SK-N-SH (cell line): ENCODE data around the gene ST8SIA3. TPM values are rescaled to one million over a fixed set of nuclear protein-coding genes. Genes with fewer than 3 reads are reported as not detected.

Experiments used
- CTCF ChIA-PET: fragments of 300-600, 350-600 bp; formaldehyde crosslinking; extraction: SDS; loops from one replicate; lab custom pipeline; 2021; lab: Yijun Ruan, JAX
- POLR2A ChIA-PET: fragments of 350-600 bp; sonication (Branson Sonifier 250); formaldehyde crosslinking; extraction: SDS; loops from one replicate; lab custom pipeline; 2020; ENCODE audit warnings: antibody characterized with exemption, inconsistent platforms; lab: Yijun Ruan, JAX
- DNase-seq: peaks from one replicate; pipeline ENCODE4 v3.0.0; 2012
- H2AFZ ChIP-seq: fragments of 200-600 bp; sonication (generic); 2 replicates; pipeline ENCODE4 v1.8.1; 2016; ENCODE audit warnings: antibody characterized with exemption, mild to moderate bottlenecking, low read depth
- H3F3A ChIP-seq: fragments of 200-600 bp; sonication (generic); replicated peaks from 2 replicates; pipeline ENCODE3; 2016; ENCODE audit warnings: antibody characterized with exemption, mild to moderate bottlenecking; ENCODE audit not compliant: insufficient read depth
- H3K27ac ChIP-seq, 2 experiments: fragments of 200-500 bp in 1 of 2; fragments of 200-600 bp in 1 of 2; sonication (Bioruptor generic) in 1 of 2; sonication (generic), shearing (Covaris generic) in 1 of 2; 2 replicates each; pipeline versions ENCODE4 v1.5.1 to v1.6.1; 2014 to 2016; ENCODE audit warnings: low read depth in 2 of 2, inconsistent platforms in 1 of 2, low read length in 1 of 2, mild to moderate bottlenecking in 1 of 2, mixed read lengths in 1 of 2
- H3K27me3 ChIP-seq: fragments of 200-600 bp; sonication (generic), shearing (Covaris generic); 2 replicates; pipeline ENCODE4 v1.6.1; 2016; ENCODE audit warnings: mixed run types; ENCODE audit not compliant: insufficient read depth
- H3K36me3 ChIP-seq, 2 experiments: fragments of 200-500 bp in 1 of 2; fragments of 200-600 bp in 1 of 2; sonication (Bioruptor generic) in 1 of 2; sonication (generic) in 1 of 2; replicated peaks in 1 of 2; 2 replicates each; pipeline versions ENCODE3 to v1.5.1; 2014 to 2016; ENCODE audit warnings: low read length in 1 of 2, mild to moderate bottlenecking in 1 of 2; ENCODE audit not compliant: insufficient read depth in 2 of 2, control insufficient read depth in 1 of 2
- H3K4me1 ChIP-seq, 2 experiments: fragments of 200-500 bp in 1 of 2; fragments of 200-600 bp in 1 of 2; sonication (Bioruptor generic) in 1 of 2; sonication (generic), shearing (Covaris generic) in 1 of 2; 2 replicates each; pipeline versions ENCODE4 v1.5.1 to v1.6.1; 2014 to 2016; ENCODE audit warnings: low read depth in 1 of 2, low read length in 1 of 2, mixed run types in 1 of 2; ENCODE audit not compliant: insufficient read depth in 2 of 2, control insufficient read depth in 1 of 2
- H3K4me2 ChIP-seq: fragments of 200-600 bp; sonication (generic), shearing (Covaris generic); 2 replicates; pipeline ENCODE4 v1.6.1; 2017; ENCODE audit warnings: mixed run types
- H3K4me3 ChIP-seq, 2 experiments: fragments of 200-500 bp in 1 of 2; fragments of 200-600 bp in 1 of 2; sonication (Bioruptor generic) in 1 of 2; sonication (generic), shearing (Covaris generic) in 1 of 2; 2 replicates each; pipeline versions ENCODE4 v1.5.1 to v1.8.1; 2014 to 2016; ENCODE audit warnings: low read depth in 2 of 2, inconsistent platforms in 1 of 2, low read length in 1 of 2, mild to moderate bottlenecking in 1 of 2, mixed read lengths in 1 of 2, moderate library complexity in 1 of 2
- H3K79me2 ChIP-seq: fragments of 200-600 bp; sonication (generic); 2 replicates; pipeline ENCODE4 v1.8.1; 2017; ENCODE audit warnings: mild to moderate bottlenecking; ENCODE audit not compliant: insufficient read depth
- H3K9ac ChIP-seq: fragments of 200-600 bp; sonication (generic); 2 replicates; pipeline ENCODE4 v1.6.1; 2017; ENCODE audit warnings: mixed run types
- H3K9me2 ChIP-seq: fragments of 200-600 bp; sonication (generic); 2 replicates; pipeline ENCODE4 v1.6.1; 2017; ENCODE audit warnings: mixed run types
- H3K9me3 ChIP-seq: fragments of 200-600 bp; sonication (generic); 2 replicates; pipeline ENCODE4 v1.6.1; 2017; ENCODE audit warnings: mixed run types, mild to moderate bottlenecking, moderate library complexity
- H4K20me1 ChIP-seq: fragments of 200-600 bp; sonication (generic); 2 replicates; pipeline ENCODE4 v1.6.1; 2017; ENCODE audit warnings: mild to moderate bottlenecking, mixed run types; ENCODE audit not compliant: insufficient read depth
- ELF1 ChIP-seq: IDR thresholded peaks from 2 replicates; pipeline ENCODE4 v1.4.0; 2012
- EP300 ChIP-seq, 2 experiments: IDR thresholded peaks; 2 replicates each; pipeline versions ENCODE4 v1.4.0 to v1.6.1; 2012; ENCODE audit warnings: borderline replicate concordance in 1 of 2, low read depth in 1 of 2, low read length in 1 of 2
- EZH2phosphoT487 ChIP-seq: fragments of 200-600 bp; sonication (generic); IDR thresholded peaks from 2 replicates; pipeline ENCODE4 v1.6.1; 2017; ENCODE audit warnings: low read depth, mixed run types, mild to moderate bottlenecking, antibody characterized with exemption, moderate library complexity, borderline replicate concordance
- FOXJ3 ChIP-seq: sonication (generic); formaldehyde crosslinking; IDR thresholded peaks from 2 replicates; pipeline ENCODE4 v1.5.1; 2020; ENCODE audit warnings: mild to moderate bottlenecking, missing genetic modification reagents
- FOXM1 ChIP-seq: IDR thresholded peaks from 2 replicates; pipeline ENCODE4 v1.4.0; 2012; ENCODE audit warnings: low read depth, mild to moderate bottlenecking
- GABPA ChIP-seq: IDR thresholded peaks from 2 replicates; pipeline ENCODE4 v1.4.0; 2012; ENCODE audit warnings: low read depth, mild to moderate bottlenecking
- GATA2 ChIP-seq: sonication (generic); formaldehyde crosslinking; IDR thresholded peaks from 2 replicates; pipeline ENCODE4 v1.5.0; 2020; ENCODE audit warnings: mild to moderate bottlenecking, missing genetic modification reagents
- MXI1 ChIP-seq: IDR thresholded peaks from 2 replicates; pipeline ENCODE4 v1.6.1; 2012; ENCODE audit warnings: mild to moderate bottlenecking, low read depth, low read length, improper control_type of control experiment
- NFIC ChIP-seq: IDR thresholded peaks from 2 replicates; pipeline ENCODE4 v1.4.0; 2012; ENCODE audit warnings: borderline replicate concordance
- NRF1 ChIP-seq: IDR thresholded peaks from 2 replicates; pipeline ENCODE4 v1.6.1; 2012; ENCODE audit warnings: low read depth, mild to moderate bottlenecking, low read length
- RAD21 ChIP-seq: IDR thresholded peaks from 2 replicates; pipeline ENCODE4 v1.6.1; 2012; ENCODE audit warnings: mild to moderate bottlenecking, low read length
- RCOR1 ChIP-seq: fragments of 150-350 bp; IDR thresholded peaks from 2 replicates; pipeline ENCODE4 v1.6.1; 2017; ENCODE audit warnings: antibody characterized with exemption, low read length
- RXRA ChIP-seq: IDR thresholded peaks from 2 replicates; pipeline ENCODE4 v1.4.0; 2012; ENCODE audit warnings: low read depth, mild to moderate bottlenecking, borderline replicate concordance
- SMC3 ChIP-seq: IDR thresholded peaks from 2 replicates; pipeline ENCODE4 v1.6.1; 2012; ENCODE audit warnings: low read depth, low read length, improper control_type of control experiment
- TEAD4 ChIP-seq: IDR thresholded peaks from 2 replicates; pipeline ENCODE4 v1.4.0; 2012; ENCODE audit warnings: mild to moderate bottlenecking, borderline replicate concordance; ENCODE audit not compliant: insufficient read depth
- WGBS: methylation state at CpG from one replicate; pipeline ENCODE4 v1.1.6; 2017; ENCODE audit warnings: low lambda C conversion rate; 5-methylcytosine and 5-hydroxymethylcytosine counted together
- polyA plus RNA-seq, 3 experiments: library from polyadenylated mRNA; depleted of rRNA; stranded (reverse); fragments of >200 nt; gene quantifications; 2 replicates each; pipeline ENCODE4 v1.2.3, GENCODE V29; 2012
- TF ChIP-seq, protein P1 (sequence below): IDR thresholded peaks from 2 replicates; pipeline ENCODE4 v1.6.1; 2012; ENCODE audit warnings: mild to moderate bottlenecking, low read depth, low read length, moderate library complexity
- TF ChIP-seq, protein P2 (sequence below): IDR thresholded peaks from 2 replicates; pipeline ENCODE4 v1.4.0; 2012; ENCODE audit warnings: low read depth
- TF ChIP-seq, protein P3 (sequence below): IDR thresholded peaks from 2 replicates; pipeline ENCODE4; 2012
- TF ChIP-seq, protein P4 (sequence below): fragments of 150-350 bp; IDR thresholded peaks from 2 replicates; pipeline ENCODE4 v1.6.1; 2017; ENCODE audit warnings: antibody characterized with exemption, low read length, low read depth, borderline replicate concordance

The ST8SIA3 gene
- polyA plus RNA-seq, 1 of the 3 experiments (the other 2 are of a cell fraction) = 0.05 TPM

DNA sequence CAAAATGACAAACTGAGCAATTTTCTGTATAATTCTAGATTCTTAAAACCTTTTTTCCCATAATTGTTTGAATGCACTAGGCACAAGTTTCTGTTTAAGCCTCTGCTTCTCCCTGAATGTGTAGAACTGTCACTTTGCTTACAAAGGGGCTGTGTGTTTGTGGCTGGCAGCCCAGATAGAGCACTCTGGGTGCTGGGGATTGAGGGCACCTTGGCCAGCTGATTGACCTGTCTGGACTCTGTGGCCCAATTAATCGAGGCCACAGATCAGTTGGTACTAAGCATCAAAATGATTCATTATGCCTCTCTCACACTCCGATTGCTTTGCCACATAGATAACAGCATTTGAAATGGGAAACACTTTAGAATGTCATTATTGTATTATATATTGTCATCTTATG, 12.1 kb downstream of the ST8SIA3 start (continued):
- TF ChIP-seq, protein P1, sequence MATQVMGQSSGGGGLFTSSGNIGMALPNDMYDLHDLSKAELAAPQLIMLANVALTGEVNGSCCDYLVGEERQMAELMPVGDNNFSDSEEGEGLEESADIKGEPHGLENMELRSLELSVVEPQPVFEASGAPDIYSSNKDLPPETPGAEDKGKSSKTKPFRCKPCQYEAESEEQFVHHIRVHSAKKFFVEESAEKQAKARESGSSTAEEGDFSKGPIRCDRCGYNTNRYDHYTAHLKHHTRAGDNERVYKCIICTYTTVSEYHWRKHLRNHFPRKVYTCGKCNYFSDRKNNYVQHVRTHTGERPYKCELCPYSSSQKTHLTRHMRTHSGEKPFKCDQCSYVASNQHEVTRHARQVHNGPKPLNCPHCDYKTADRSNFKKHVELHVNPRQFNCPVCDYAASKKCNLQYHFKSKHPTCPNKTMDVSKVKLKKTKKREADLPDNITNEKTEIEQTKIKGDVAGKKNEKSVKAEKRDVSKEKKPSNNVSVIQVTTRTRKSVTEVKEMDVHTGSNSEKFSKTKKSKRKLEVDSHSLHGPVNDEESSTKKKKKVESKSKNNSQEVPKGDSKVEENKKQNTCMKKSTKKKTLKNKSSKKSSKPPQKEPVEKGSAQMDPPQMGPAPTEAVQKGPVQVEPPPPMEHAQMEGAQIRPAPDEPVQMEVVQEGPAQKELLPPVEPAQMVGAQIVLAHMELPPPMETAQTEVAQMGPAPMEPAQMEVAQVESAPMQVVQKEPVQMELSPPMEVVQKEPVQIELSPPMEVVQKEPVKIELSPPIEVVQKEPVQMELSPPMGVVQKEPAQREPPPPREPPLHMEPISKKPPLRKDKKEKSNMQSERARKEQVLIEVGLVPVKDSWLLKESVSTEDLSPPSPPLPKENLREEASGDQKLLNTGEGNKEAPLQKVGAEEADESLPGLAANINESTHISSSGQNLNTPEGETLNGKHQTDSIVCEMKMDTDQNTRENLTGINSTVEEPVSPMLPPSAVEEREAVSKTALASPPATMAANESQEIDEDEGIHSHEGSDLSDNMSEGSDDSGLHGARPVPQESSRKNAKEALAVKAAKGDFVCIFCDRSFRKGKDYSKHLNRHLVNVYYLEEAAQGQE = no peak
- no peak for TF ChIP-seq GATA2 (CRISPR knock-in tag)

DNA sequence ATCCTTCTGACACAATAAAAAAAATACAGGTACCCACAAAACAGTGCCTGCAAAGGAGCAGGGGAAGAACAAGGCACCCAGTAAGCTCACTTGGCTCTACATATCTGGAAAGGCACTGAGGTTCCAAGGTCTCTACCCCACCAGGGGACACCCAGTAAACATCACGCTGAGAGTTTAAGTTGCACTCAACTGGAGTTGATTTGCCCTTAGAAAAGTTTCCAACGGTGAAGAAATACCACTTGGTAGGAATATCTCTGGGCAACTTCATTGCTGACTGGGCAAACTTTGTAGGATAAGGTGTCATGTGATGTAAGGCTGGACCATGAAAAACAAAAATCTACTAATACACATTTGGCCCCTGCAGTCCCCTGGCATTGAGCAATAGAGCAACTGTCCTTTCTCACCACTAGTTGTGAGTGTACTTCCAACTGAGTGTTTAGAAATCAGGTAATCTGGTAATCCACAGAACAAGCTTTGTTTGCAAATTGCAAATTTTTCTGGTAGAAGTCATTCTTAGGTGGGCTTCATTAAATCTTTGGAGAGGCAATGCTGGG, 14.2 kb downstream of the ST8SIA3 start:
- Histone ChIP-seq H3K27me3 (no peaks in the 10 kb centered on the region), H3K9me2 (no peaks in the 10 kb centered on the region), H4K20me1 (no peaks in the 10 kb centered on the region), H3K4me1 (no peaks in the 10 kb centered on the region), H3K79me2 (no peaks in the 10 kb centered on the region), H3K4me2 (no peak overlapping the region), H3K9me3 (no peaks in the 10 kb centered on the region), H3K27ac (no peak overlapping the region), H2AFZ (no peak overlapping the region), H3K9ac (no peak overlapping the region), H3K4me3 (no peak overlapping the region), H3F3A (no peaks in the 10 kb centered on the region), H3K36me3 (no peaks in the 10 kb centered on the region)
- TF ChIP-seq FOXM1 = no peak
- TF ChIP-seq RXRA = no peak
- no peak for TF ChIP-seq EP300 (IDR thresholded peaks at IDR 0.05; ENCODE audit: borderline replicate concordance in 1 of 2, low read depth in 1 of 2, low read length in 1 of 2)
- TF ChIP-seq ELF1 = no peak
- TF ChIP-seq, protein P2, sequence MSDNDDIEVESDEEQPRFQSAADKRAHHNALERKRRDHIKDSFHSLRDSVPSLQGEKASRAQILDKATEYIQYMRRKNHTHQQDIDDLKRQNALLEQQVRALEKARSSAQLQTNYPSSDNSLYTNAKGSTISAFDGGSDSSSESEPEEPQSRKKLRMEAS = no peak
- TF ChIP-seq NRF1 = no peak
- no peak for TF ChIP-seq TEAD4
- no peak for TF ChIP-seq GABPA
- no peak for TF ChIP-seq RAD21
- TF ChIP-seq RCOR1 = no peak
- no peak for TF ChIP-seq NFIC
- TF ChIP-seq, protein P1 = no peak
- TF ChIP-seq EZH2phosphoT487 = no peak
- TF ChIP-seq FOXJ3 = no peak
- TF ChIP-seq, protein P3, sequence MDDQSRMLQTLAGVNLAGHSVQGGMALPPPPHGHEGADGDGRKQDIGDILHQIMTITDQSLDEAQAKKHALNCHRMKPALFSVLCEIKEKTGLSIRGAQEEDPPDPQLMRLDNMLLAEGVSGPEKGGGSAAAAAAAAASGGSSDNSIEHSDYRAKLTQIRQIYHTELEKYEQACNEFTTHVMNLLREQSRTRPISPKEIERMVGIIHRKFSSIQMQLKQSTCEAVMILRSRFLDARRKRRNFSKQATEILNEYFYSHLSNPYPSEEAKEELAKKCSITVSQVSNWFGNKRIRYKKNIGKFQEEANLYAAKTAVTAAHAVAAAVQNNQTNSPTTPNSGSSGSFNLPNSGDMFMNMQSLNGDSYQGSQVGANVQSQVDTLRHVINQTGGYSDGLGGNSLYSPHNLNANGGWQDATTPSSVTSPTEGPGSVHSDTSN = no peak
- TF ChIP-seq SMC3 = no peak
- no peak for TF ChIP-seq MXI1
- TF ChIP-seq, protein P4, sequence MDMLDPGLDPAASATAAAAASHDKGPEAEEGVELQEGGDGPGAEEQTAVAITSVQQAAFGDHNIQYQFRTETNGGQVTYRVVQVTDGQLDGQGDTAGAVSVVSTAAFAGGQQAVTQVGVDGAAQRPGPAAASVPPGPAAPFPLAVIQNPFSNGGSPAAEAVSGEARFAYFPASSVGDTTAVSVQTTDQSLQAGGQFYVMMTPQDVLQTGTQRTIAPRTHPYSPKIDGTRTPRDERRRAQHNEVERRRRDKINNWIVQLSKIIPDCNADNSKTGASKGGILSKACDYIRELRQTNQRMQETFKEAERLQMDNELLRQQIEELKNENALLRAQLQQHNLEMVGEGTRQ = no peak
- no peak for TF ChIP-seq GATA2 (CRISPR knock-in tag)
- DNase-seq = no peak
- POLR2A ChIA-PET = interaction anchor here (1.1 kb wide), 1 partner anchor 9 kb away, joined by 3 read pairs; no protein-coding TSS in a partner anchor
- CTCF ChIA-PET = no interaction called here
- WGBS = 8% methylated on average over 2 of the region's 2 CpGs
